ENCODE data around the gene PAFAH1B1. TPM values are rescaled to one million over a fixed set of nuclear protein-coding genes. Genes with fewer than 3 reads are reported as not detected.

PAFAH1B1 gene
- total RNA-seq, 1 experiment from 2014 or later = 114 TPM

GRCh38 chr17:2551493-2551892 lies 42.0 kb upstream of the PAFAH1B1 start (continued):
- no peak for TF ChIP-seq SMAD3 (CRISPR knock-in tag; IDR thresholded peaks at IDR 0.05; ENCODE audit: borderline replicate concordance)
- TF ChIP-seq STAT6 (CRISPR knock-in tag; conservative IDR thresholded peaks at IDR 0.05; ENCODE audit: low read depth) = no peak

GRCh38 chr17:2551928-2552327 lies 41.5 kb upstream of the PAFAH1B1 start:
- peak; percentile 38; the same call in 1 of the 2 replicates for ATAC-seq

More at GRCh38 chr17:2551928-2552327, 41.5 kb upstream of the PAFAH1B1 start:
- peaks cover 13% of the 10 kb centered on the region for H3K4me1 Mint-ChIP-seq
- H3K4me3 Mint-ChIP-seq = no peak overlapping the region
- no peaks in the 10 kb centered on the region for H3K36me3 Mint-ChIP-seq
- H3K9me3 Mint-ChIP-seq = peaks cover 7% of the 10 kb centered on the region
- ChIA-PET CTCF (interaction anchor here (1.5 kb wide), 1 partner anchor 9 kb away, joined by 3 read pairs; no protein-coding TSS in a partner anchor), POLR2A (interaction anchor here (0.6 kb wide), 1 partner anchor 30 kb away, joined by 4 read pairs; no protein-coding TSS in a partner anchor)
- no peak for DNase-seq (ENCODE audit: low spot score)
- TF ChIP-seq ZNF671 (CRISPR knock-in tag; IDR thresholded peaks at IDR 0.05) = no peak
- TF ChIP-seq NFE2L1 (CRISPR knock-in tag; IDR thresholded peaks at IDR 0.05) = no peak
- TF ChIP-seq AR (CRISPR knock-in tag; IDR thresholded peaks at IDR 0.05) = no peak
- TF ChIP-seq ZBTB43 (CRISPR knock-in tag; IDR thresholded peaks at IDR 0.05) = no peak
- TF ChIP-seq TEAD1 (CRISPR knock-in tag; IDR thresholded peaks at IDR 0.05) = no peak
- no peak for TF ChIP-seq ESRRA (CRISPR knock-in tag; IDR thresholded peaks at IDR 0.05; ENCODE audit: borderline replicate concordance)
- TF ChIP-seq MAX (CRISPR knock-in tag; IDR thresholded peaks at IDR 0.05) = no peak
- TF ChIP-seq ZSCAN18 (CRISPR knock-in tag; IDR thresholded peaks at IDR 0.05) = no peak
- TF ChIP-seq MYBL2 (CRISPR knock-in tag; IDR thresholded peaks at IDR 0.05) = no peak
- TF ChIP-seq ZNF138 (CRISPR knock-in tag; conservative IDR thresholded peaks at IDR 0.05) = no peak
- no peak for TF ChIP-seq CBFB (CRISPR knock-in tag; IDR thresholded peaks at IDR 0.05; ENCODE audit: low read depth)
- no peak for TF ChIP-seq FOXP4 (CRISPR knock-in tag; IDR thresholded peaks at IDR 0.05)
- no peak for TF ChIP-seq IRF1 (CRISPR knock-in tag; IDR thresholded peaks at IDR 0.05)
- TF ChIP-seq ATF2 (CRISPR knock-in tag; IDR thresholded peaks at IDR 0.05; ENCODE audit: borderline replicate concordance, low read depth) = no peak
- no peak for TF ChIP-seq PRDM15 (CRISPR knock-in tag; IDR thresholded peaks at IDR 0.05)
- H3K27ac Mint-ChIP-seq = peak overlapping the region; percentile 71
- no peaks in the 10 kb centered on the region for H3K27me3 Mint-ChIP-seq (ENCODE audit: low read depth)

All from WTC11 (cell line).